ENCODE results near the gene DNAI2. TPM values are rescaled to one million over a fixed set of nuclear protein-coding genes. Genes with fewer than 3 reads are reported as not detected.
"Not testable (repeated sequence)": the region's sequence is repeated elsewhere in the genome, so short reads cannot be mapped to it uniquely, and the experiment has no call there.

The DNAI2 gene
- polyA plus RNA-seq, 1 of the 3 experiments (the other 2 are of a cell fraction): not detected

DNA sequence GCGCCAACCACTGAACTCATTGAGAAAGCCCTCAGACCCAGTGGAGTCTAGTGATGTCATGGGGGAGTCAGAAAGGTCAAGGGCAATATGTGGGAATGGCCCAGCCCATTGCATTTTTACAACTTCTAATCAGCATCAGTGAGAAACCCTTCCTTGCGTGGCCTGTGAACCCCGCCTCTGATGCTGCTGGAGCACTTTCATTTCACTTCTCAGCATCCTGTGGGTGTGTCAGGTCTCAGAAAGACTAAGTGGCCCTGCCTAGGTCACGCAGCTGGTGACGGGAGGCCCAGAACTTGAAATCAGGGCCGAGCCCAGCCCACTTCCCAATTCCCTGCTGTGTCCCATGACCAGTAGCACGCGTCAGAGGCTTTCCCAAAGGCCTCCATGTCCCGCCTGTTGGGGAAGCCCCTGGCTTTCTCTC, 6.1 kb downstream of the DNAI2 start:
- POLR2A ChIA-PET: no interaction called here
- H3K4me1 ChIP-seq (ENCODE audit: control insufficient read depth in 1 of 2, insufficient read depth in 2 of 2, low read depth in 1 of 2, low read length in 1 of 2): no peaks in the 10 kb centered on the region
- H3K4me3 ChIP-seq (ENCODE audit: low read depth in 2 of 2, low read length in 1 of 2): no peak overlapping the region
- H3K9me3 ChIP-seq: no peaks in the 10 kb centered on the region
- H3K9me2 ChIP-seq: no peaks in the 10 kb centered on the region
- H3F3A ChIP-seq (replicated peaks; ENCODE audit: insufficient read depth): no peaks in the 10 kb centered on the region
- H3K9ac ChIP-seq: no peak overlapping the region
- no peaks in the 10 kb centered on the region for H3K79me2 ChIP-seq (ENCODE audit: insufficient read depth)
- no peaks in the 10 kb centered on the region for H3K36me3 ChIP-seq (replicated peaks in 1 of 2; ENCODE audit: control insufficient read depth in 1 of 2, insufficient read depth in 2 of 2, low read length in 1 of 2)
- H3K27ac ChIP-seq (ENCODE audit: low read depth in 2 of 2, low read length in 1 of 2): no peak overlapping the region
- no peak overlapping the region for H2AFZ ChIP-seq (ENCODE audit: low read depth)
- no peaks in the 10 kb centered on the region for H3K27me3 ChIP-seq (ENCODE audit: insufficient read depth)
- no peak overlapping the region for H3K4me2 ChIP-seq
- CTCF ChIA-PET: no interaction called here
- no peak for DNase-seq
- no peaks in the 10 kb centered on the region for H4K20me1 ChIP-seq (ENCODE audit: insufficient read depth)
- WGBS (ENCODE audit: low lambda C conversion rate): 67% methylated on average over 9 of the region's 9 CpGs
- no peak for TF ChIP-seq GABPA (IDR thresholded peaks at IDR 0.05; ENCODE audit: low read depth)
- no peak for TF ChIP-seq TCF12 (IDR thresholded peaks at IDR 0.05)
- no peak for TF ChIP-seq RAD21 (IDR thresholded peaks at IDR 0.05; ENCODE audit: low read length)
- no peak for TF ChIP-seq NFIC (IDR thresholded peaks at IDR 0.05; ENCODE audit: borderline replicate concordance)
- TF ChIP-seq SMC3 (IDR thresholded peaks at IDR 0.05; ENCODE audit: low read depth, low read length): no peak
- TF ChIP-seq FOXJ3 (CRISPR knock-in tag; IDR thresholded peaks at IDR 0.05): no peak
- no peak for TF ChIP-seq MEF2A (IDR thresholded peaks at IDR 0.05; ENCODE audit: borderline replicate concordance, low read depth)

GRCh38 chr17:74281799-74282198, 7.8 kb downstream of the DNAI2 start:
- no peaks in the 10 kb centered on the region for H3K4me1 ChIP-seq (ENCODE audit: control insufficient read depth in 1 of 2, insufficient read depth in 2 of 2, low read depth in 1 of 2, low read length in 1 of 2)
- no peak overlapping the region for H3K9ac ChIP-seq
- no peak overlapping the region for H3K27ac ChIP-seq (ENCODE audit: low read depth in 2 of 2, low read length in 1 of 2)
- 79% methylated on average over 20 of the region's 20 CpGs for WGBS (ENCODE audit: low lambda C conversion rate)
- no peaks in the 10 kb centered on the region for H3K9me2 ChIP-seq
- no peaks in the 10 kb centered on the region for H3K9me3 ChIP-seq
- no peaks in the 10 kb centered on the region for H3K36me3 ChIP-seq (replicated peaks in 1 of 2; ENCODE audit: control insufficient read depth in 1 of 2, insufficient read depth in 2 of 2, low read length in 1 of 2)
- H3K4me2 ChIP-seq: no peak overlapping the region
- H3K4me3 ChIP-seq (ENCODE audit: low read depth in 2 of 2, low read length in 1 of 2): no peak overlapping the region
- no peak for DNase-seq
- ChIA-PET POLR2A (no interaction called here), CTCF (interaction anchor here (0.8 to 9.6 kb wide), 4 partner anchors 16 to 86 kb away, joined by 3 to 93 read pairs (median 6); no protein-coding TSS in a partner anchor)
- H2AFZ ChIP-seq (ENCODE audit: low read depth): no peak overlapping the region
- H3F3A ChIP-seq (replicated peaks; ENCODE audit: insufficient read depth): no peaks in the 10 kb centered on the region
- no peaks in the 10 kb centered on the region for H4K20me1 ChIP-seq (ENCODE audit: insufficient read depth)
- no peaks in the 10 kb centered on the region for H3K79me2 ChIP-seq (ENCODE audit: insufficient read depth)
- no peaks in the 10 kb centered on the region for H3K27me3 ChIP-seq (ENCODE audit: insufficient read depth)
- TF ChIP-seq GABPA (IDR thresholded peaks at IDR 0.05; ENCODE audit: low read depth) (no peak), TCF12 (IDR thresholded peaks at IDR 0.05) (no peak), RXRA (IDR thresholded peaks at IDR 0.05; ENCODE audit: borderline replicate concordance, low read depth) (no peak), FOXM1 (IDR thresholded peaks at IDR 0.05; ENCODE audit: low read depth) (no peak), NRF1 (IDR thresholded peaks at IDR 0.05; ENCODE audit: low read depth, low read length) (no peak), YY1 (IDR thresholded peaks at IDR 0.05; ENCODE audit: low read depth) (no peak)
- TF ChIP-seq, protein P1, sequence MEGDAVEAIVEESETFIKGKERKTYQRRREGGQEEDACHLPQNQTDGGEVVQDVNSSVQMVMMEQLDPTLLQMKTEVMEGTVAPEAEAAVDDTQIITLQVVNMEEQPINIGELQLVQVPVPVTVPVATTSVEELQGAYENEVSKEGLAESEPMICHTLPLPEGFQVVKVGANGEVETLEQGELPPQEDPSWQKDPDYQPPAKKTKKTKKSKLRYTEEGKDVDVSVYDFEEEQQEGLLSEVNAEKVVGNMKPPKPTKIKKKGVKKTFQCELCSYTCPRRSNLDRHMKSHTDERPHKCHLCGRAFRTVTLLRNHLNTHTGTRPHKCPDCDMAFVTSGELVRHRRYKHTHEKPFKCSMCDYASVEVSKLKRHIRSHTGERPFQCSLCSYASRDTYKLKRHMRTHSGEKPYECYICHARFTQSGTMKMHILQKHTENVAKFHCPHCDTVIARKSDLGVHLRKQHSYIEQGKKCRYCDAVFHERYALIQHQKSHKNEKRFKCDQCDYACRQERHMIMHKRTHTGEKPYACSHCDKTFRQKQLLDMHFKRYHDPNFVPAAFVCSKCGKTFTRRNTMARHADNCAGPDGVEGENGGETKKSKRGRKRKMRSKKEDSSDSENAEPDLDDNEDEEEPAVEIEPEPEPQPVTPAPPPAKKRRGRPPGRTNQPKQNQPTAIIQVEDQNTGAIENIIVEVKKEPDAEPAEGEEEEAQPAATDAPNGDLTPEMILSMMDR (IDR thresholded peaks at IDR 0.05): no peak
- TF ChIP-seq, protein P2, sequence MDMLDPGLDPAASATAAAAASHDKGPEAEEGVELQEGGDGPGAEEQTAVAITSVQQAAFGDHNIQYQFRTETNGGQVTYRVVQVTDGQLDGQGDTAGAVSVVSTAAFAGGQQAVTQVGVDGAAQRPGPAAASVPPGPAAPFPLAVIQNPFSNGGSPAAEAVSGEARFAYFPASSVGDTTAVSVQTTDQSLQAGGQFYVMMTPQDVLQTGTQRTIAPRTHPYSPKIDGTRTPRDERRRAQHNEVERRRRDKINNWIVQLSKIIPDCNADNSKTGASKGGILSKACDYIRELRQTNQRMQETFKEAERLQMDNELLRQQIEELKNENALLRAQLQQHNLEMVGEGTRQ (IDR thresholded peaks at IDR 0.05; ENCODE audit: borderline replicate concordance, low read depth, low read length): no peak
- TF ChIP-seq, protein P3, sequence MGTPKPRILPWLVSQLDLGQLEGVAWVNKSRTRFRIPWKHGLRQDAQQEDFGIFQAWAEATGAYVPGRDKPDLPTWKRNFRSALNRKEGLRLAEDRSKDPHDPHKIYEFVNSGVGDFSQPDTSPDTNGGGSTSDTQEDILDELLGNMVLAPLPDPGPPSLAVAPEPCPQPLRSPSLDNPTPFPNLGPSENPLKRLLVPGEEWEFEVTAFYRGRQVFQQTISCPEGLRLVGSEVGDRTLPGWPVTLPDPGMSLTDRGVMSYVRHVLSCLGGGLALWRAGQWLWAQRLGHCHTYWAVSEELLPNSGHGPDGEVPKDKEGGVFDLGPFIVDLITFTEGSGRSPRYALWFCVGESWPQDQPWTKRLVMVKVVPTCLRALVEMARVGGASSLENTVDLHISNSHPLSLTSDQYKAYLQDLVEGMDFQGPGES (IDR thresholded peaks at IDR 0.05; ENCODE audit: low read depth, low read length): no peak

DNA sequence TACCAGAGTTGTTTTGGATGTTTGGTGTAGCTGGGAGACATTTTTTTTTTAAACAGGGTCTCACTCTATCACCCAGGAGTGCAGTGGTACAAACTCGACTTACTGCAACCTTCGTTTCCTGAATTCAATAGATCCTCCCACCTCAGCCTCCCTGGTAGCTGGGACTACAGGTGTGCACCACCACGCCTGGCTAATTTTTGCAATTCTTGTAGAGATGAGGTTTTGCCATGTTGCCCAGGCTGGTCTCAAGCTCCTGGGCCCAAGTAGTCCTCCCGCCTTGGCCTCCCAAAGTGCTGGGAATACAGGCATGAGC, 8.2 kb downstream of the DNAI2 start:
- H3K9ac ChIP-seq; POLR2A ChIA-PET; H3K4me1 ChIP-seq (ENCODE audit: control insufficient read depth in 1 of 2, insufficient read depth in 2 of 2, low read depth in 1 of 2, low read length in 1 of 2); H3K36me3 ChIP-seq (replicated peaks in 1 of 2; ENCODE audit: control insufficient read depth in 1 of 2, insufficient read depth in 2 of 2, low read length in 1 of 2); H3K9me3 ChIP-seq; H3K27ac ChIP-seq (ENCODE audit: low read depth in 2 of 2, low read length in 1 of 2); H3F3A ChIP-seq (replicated peaks; ENCODE audit: insufficient read depth); H3K27me3 ChIP-seq (ENCODE audit: insufficient read depth); H3K4me3 ChIP-seq (ENCODE audit: low read depth in 2 of 2, low read length in 1 of 2); DNase-seq; H2AFZ ChIP-seq (ENCODE audit: low read depth); H4K20me1 ChIP-seq (ENCODE audit: insufficient read depth); H3K9me2 ChIP-seq; H3K79me2 ChIP-seq (ENCODE audit: insufficient read depth); H3K4me2 ChIP-seq: not testable (repeated sequence)
- 40% methylated on average over 4 of the region's 4 CpGs for WGBS (ENCODE audit: low lambda C conversion rate)
- CTCF ChIA-PET: interaction anchor here (1.1 to 9.6 kb wide), 3 partner anchors 16 to 86 kb away, joined by 3 to 93 read pairs (median 10); no protein-coding TSS in a partner anchor

Measured in SK-N-SH (cell line).